Tibial artery (tissue), 4 donors: Measurements from ENCODE around the gene ITPRIP.

Experiments used
- DNase-seq, 2 donors: peaks; one replicate each; pipeline ENCODE4 v3.0.0-alpha.2; 2019
- H3K27ac ChIP-seq, 2 donors: fragments of 200-600 bp; sonication (generic) in 1 of 2; 1 replicate in 1 of 2; 2 replicates in 1 of 2; pipeline ENCODE4 v1.5.1; 2018 to 2019; ENCODE audit warnings: mild to moderate bottlenecking in 1 of 2
- H3K27me3 ChIP-seq, 2 donors: fragments of 200-600 bp; sonication (generic) in 1 of 2; one replicate each; pipeline versions ENCODE4 v1.5.1 to v1.6.0; 2016 to 2019
- H3K36me3 ChIP-seq, 3 donors: fragments of 200-600 bp; sonication (generic) in 2 of 3; one replicate each; pipeline ENCODE4 v1.5.1; 2016 to 2019; ENCODE audit warnings: mild to moderate bottlenecking in 2 of 3
- H3K4me1 ChIP-seq, 4 donors: fragments of 200-600 bp; sonication (generic) in 2 of 4; 1 replicate in 3 of 4; 2 replicates in 1 of 4; pipeline ENCODE4 v1.5.1; 2016 to 2019
- H3K4me3 ChIP-seq, 2 donors: fragments of 200-600 bp; sonication (generic) in 1 of 2; 1 replicate in 1 of 2; 2 replicates in 1 of 2; pipeline ENCODE4 v1.5.1; 2018 to 2019; ENCODE audit warnings: mild to moderate bottlenecking in 2 of 2
- H3K9me3 ChIP-seq, 3 donors: fragments of 200-600 bp; sonication (generic) in 1 of 3; one replicate each; pipeline ENCODE4 v1.5.1; 2016 to 2019
- CTCF ChIP-seq, 2 experiments: fragments of 200-600 bp in 1 of 2; fragments of 450-650 bp in 1 of 2; IDR thresholded peaks; one replicate each; pipeline ENCODE4 v1.5.1; 2017 to 2019; ENCODE audit warnings: antibody characterized with exemption in 2 of 2, mild to moderate bottlenecking in 1 of 2, moderate library complexity in 1 of 2
- intact Hi-C: fragments of 100-400 bp; cut with DNase I; formaldehyde crosslinking; loops from one replicate; pipeline ENCODE4 v1.15.0; 2023; ENCODE audit warnings: low total_unique reads

Gene ITPRIP

GRCh38 chr10:104347295-104348045, 9.2 kb upstream of the ITPRIP start:
- Histone ChIP-seq H3K4me3 (no peak overlapping the region), H3K9me3 (no peaks in the 10 kb centered on the region), H3K4me1 (peaks cover 0 to 13% (median 4%) of the 10 kb centered on the region in 4 donors), H3K27ac (no peak overlapping the region), H3K27me3 (no peaks in the 10 kb centered on the region), H3K36me3 (no peaks in the 10 kb centered on the region)
- no peak for TF ChIP-seq CTCF (IDR thresholded peaks at IDR 0.05)
- intact Hi-C loops, result no loop called here
- no peak for DNase-seq

- TF ChIP-seq CTCF (IDR thresholded peaks at IDR 0.05), result no peak
- intact Hi-C loops, result no loop called here
- Histone ChIP-seq H3K4me1 (peaks cover 0 to 13% (median 4%) of the 10 kb centered on the region in 4 donors), H3K4me3 (no peak overlapping the region), H3K9me3 (no peaks in the 10 kb centered on the region), H3K36me3 (no peaks in the 10 kb centered on the region), H3K27ac (no peak overlapping the region), H3K27me3 (no peaks in the 10 kb centered on the region)
- DNase-seq, result no peak
Observed at GRCh38 chr10:104345941-104346340, 7.7 kb upstream of the ITPRIP start.

- Histone ChIP-seq H3K27ac (no peak overlapping the region), H3K4me3 (no peak overlapping the region), H3K9me3 (no peaks in the 10 kb centered on the region), H3K4me1 (peaks cover 0 to 15% (median 5%) of the 10 kb centered on the region in 4 donors), H3K27me3 (no peaks in the 10 kb centered on the region), H3K36me3 (no peaks in the 10 kb centered on the region)
- no peak for TF ChIP-seq CTCF (IDR thresholded peaks at IDR 0.05)
- no peak for DNase-seq
- intact Hi-C loops, result no loop called here
Observed at GRCh38 chr10:104345515-104345914, 7.2 kb upstream of the ITPRIP start.

GRCh38 chr10:104344219-104344618, 6.0 kb upstream of the ITPRIP start:
- Histone ChIP-seq H3K9me3 (no peaks in the 10 kb centered on the region), H3K4me3 (no peak overlapping the region), H3K27me3 (no peaks in the 10 kb centered on the region), H3K4me1 (peaks cover 0 to 20% (median 9%) of the 10 kb centered on the region in 4 donors), H3K27ac (no peak overlapping the region), H3K36me3 (no peaks in the 10 kb centered on the region)
- DNase-seq, result no peak
- intact Hi-C loops, result no loop called here
- TF ChIP-seq CTCF (IDR thresholded peaks at IDR 0.05), result no peak

- no peak overlapping the region for H3K27ac ChIP-seq
- DNase-seq, result no peak
- no peaks in the 10 kb centered on the region for H3K9me3 ChIP-seq
- intact Hi-C loops, result no loop called here
- H3K36me3 ChIP-seq, result no peaks in the 10 kb centered on the region
- no peak overlapping the region for H3K4me3 ChIP-seq
- TF ChIP-seq CTCF (IDR thresholded peaks at IDR 0.05), result no peak
- no peaks in the 10 kb centered on the region for H3K27me3 ChIP-seq
- peaks cover 0 to 23% (median 10%) of the 10 kb centered on the region in 4 donors for H3K4me1 ChIP-seq
Observed at GRCh38 chr10:104342941-104343411, 4.7 kb upstream of the ITPRIP start.
